ENCODE results near the gene ZNF287. TPM values are rescaled to one million over a fixed set of nuclear protein-coding genes. Genes with fewer than 3 reads are reported as not detected.

ZNF287 gene
- 10.5 and 16.2 TPM in 2 replicates for total RNA-seq (2014; rRNA removed; shearing (Covaris generic))

DNA sequence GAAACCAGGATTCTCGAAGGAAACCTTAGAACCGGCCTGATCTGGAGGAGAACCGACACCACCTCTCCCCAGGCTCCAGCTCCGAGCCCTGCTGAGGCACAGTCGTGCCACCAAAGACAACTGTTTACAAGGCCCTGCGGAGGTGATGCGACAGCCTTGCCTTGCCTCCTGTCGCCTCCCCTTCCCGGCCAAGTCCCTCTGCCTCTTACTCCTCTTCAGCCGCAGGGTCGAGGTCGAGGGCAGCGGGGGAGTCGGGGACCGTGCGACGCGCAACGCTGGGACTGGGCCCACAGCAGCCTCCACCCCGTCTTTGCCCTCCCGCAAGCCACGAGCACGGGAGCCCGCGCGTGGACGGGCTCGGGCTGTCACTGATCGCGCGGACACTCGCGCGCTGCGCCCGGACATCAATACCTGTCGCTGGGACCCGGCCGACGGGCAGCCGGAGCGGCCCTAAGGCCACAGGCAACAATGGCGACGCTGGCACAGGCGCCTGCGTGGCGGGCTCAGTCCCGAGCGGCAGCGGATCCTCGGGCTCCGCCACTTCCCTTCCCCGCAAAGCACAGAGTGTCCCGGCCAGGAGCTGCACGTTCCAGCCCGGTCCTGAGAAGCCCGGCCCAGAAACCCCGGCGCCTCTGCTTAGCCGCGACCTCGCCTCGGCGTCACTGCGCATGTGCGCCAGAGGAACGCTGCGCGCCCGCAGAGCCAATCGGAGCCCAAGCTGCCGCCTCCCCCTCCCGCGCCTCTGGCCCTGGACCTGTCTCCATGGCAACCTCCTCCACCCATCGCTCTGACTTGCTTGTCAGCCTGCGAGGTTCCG lies at the start of gene ZNF287:
Gene ZNF287, minus strand, starts transcription at position 664 of the 817 bp plus-strand sequence. CDS start 1,473 bp downstream, outside the sequence.

Other genes starting within 250 kb of the ZNF287 start
- gene CENPV, start 215.7 kb downstream of the ZNF287 start, total RNA-seq (2014; rRNA removed; shearing (Covaris generic)): 12.0 and 16.8 TPM in 2 replicates
- 1,627 and 1,720 TPM in 2 replicates for gene UBB, start 188.1 kb downstream of the ZNF287 start, total RNA-seq (2014; rRNA removed; shearing (Covaris generic))
- 29.7 and 34.9 TPM in 2 replicates for gene TRPV2, start 153.6 kb downstream of the ZNF287 start, total RNA-seq (2014; rRNA removed; shearing (Covaris generic))
- gene LRRC75A, start 77.0 kb downstream of the ZNF287 start, total RNA-seq (2014; rRNA removed; shearing (Covaris generic)): 0.83 and 1.1 TPM in 2 replicates
- gene ZNF624, start 84.6 kb upstream of the ZNF287 start, total RNA-seq (2014; rRNA removed; shearing (Covaris generic)): 2.2 and 3.2 TPM in 2 replicates
- gene CCDC144A, start 121.0 kb upstream of the ZNF287 start, total RNA-seq (2014; rRNA removed; shearing (Covaris generic)): 2.6 and 2.7 TPM in 2 replicates